Measurements from ENCODE around the gene SNAPC2. TPM values are rescaled to one million over a fixed set of nuclear protein-coding genes. Genes with fewer than 3 reads are reported as not detected.
"Not testable (repeated sequence)": the region's sequence is repeated elsewhere in the genome, so short reads cannot be mapped to it uniquely, and the experiment has no call there.

Gene SNAPC2
- total RNA-seq, 1 donor from 2014 or later = 8.9 TPM

DNA sequence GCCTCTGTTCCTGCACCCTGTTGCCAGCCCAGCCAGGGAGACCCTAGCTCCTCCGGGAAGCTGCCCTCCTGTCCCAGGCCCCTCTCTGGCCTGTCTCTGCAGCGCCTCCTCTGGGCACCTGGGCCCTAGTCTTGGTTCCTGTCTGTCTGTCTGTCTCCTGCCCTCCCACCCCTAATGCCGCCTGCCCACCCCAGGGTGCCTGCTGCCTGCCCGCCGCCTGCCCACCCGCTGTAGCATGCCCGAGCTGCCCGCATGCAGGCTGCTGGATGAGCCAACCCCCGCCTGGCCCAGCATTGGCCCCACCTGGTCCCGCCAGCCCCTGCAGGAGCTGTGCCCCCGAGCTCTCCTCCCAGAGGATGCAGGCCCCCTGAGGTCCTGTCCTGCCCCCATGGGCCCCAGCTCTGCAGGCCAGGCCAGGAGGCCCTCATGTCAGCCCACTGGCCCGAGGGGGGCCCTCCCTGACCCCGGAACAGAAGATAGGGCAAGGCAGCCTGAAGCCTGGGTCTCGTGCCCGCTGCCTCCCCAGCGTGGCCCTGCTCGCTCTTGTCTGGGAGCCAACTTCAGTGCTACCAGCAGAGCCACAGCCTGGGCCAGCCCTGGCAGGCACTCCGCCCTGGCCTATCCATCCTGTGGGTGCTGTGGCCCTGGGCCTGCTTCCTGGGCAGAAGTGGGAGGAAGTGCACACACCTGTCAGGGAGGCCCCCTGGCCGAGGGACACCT, 11.2 kb upstream of the SNAPC2 start:
- DNase-seq (ENCODE audit: low spot score) = no peak

DNA sequence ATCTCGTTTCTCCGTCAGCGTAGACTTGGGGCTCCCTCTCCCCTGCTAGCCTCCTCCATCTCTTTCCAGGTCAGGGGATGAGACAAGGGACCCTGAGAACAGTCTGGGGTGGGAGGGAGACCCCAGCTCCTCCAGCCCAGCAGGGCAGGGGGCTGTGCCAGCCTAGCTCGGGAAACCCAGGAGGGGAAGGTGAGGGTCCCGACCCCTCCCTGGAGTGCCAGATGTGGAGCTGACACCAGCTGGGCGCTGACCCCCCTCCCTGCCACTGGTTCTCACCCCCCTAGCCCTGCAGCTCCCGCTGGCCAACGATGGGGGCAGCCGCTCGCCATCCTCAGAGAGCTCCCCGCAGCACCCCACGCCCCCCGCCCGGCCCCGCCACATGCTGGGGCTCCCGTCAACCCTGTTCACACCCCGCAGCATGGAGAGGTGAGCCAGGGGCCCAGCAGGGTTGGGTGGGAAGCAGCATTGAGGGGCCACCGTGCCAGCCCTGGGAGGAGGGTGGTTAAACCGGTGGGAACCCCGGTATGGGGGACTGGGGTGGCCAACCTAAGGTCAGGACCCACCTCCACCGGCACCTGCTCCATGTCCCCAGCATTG, 10.6 kb upstream of the SNAPC2 start:
- DNase-seq (ENCODE audit: low spot score) = no peak

DNA sequence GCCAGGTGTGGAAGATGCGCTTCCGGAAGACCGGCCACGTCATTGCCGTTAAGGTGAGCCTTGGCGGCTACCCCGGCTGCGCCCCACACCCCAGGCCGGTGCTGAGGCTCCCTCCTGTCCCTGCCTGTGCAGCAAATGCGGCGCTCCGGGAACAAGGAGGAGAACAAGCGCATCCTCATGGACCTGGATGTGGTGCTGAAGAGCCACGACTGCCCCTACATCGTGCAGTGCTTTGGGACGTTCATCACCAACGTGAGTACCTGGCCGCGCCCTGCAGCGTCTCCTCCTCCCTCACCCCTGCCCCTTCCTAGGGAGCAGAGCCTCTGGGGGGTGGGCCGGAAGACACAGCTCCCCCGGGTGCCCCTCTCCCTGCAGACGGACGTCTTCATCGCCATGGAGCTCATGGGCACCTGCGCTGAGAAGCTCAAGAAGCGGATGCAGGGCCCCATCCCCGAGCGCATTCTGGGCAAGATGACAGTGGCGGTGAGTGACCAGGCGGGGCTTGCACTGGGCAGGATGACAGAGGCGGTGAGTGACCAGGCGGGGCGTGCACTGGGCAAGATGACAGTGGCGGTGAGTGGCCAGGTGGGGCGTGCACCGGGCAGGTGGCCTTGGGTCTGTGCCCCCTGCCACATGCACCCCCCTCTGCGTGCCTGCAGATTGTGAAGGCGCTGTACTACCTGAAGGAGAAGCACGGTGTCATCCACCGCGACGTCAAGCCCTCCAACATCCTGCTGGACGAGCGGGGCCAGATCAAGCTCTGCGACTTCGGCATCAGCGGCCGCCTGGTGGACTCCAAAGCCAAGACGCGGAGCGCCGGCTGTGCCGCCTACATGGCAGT, 9.6 kb upstream of the SNAPC2 start:
- no peak for DNase-seq (ENCODE audit: low spot score)

DNA sequence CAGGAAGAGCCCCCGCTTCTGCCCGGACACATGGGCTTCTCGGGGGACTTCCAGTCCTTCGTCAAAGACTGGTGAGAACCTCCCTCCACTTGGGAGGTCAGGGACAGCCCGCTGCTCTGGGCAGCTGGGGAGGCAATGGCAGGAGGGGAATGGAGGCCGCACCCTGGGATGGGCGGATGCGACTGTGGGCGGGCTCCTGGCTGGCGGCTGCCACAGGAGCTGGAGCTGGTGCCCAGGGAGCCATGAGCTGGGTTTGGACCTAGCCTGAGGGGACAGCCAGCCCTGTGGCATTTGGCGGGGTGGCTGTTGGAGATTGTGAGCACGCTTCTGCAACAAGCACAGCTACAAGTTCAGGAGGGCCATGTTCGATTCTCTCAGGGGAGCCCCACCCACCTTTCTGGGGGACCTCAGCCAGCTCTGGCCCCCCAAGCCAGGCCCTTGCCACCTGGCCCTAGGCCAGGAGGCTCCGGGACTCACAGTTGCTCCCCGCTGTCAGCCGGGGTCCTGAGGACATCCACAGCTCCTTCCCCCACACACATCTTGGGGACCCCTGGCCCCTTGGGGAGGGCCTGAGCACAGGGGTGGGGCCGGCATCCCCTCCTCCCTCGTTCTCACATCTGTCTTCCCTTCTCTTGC, 8.5 kb upstream of the SNAPC2 start:
- no peak for DNase-seq (ENCODE audit: low spot score)

DNA sequence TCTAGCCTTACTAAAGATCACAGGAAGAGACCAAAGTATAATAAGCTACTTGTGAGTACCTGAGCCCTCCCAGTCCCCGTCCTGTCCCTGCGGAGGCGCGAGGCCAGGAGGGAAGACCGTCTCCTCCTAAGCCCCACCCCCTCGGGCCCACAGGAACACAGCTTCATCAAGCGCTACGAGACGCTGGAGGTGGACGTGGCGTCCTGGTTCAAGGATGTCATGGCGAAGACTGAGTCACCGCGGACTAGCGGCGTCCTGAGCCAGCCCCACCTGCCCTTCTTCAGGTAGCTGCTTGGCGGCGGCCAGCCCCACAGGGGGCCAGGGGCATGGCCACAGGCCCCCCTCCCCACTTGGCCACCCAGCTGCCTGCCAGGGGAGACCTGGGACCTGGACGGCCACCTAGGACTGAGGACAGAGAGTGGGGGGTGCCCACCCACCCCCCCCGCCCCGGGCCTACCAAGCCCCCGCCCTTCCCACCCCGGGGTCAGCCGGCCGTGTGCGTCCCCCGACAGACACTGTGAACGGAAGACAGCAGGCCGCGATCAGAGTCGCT, 7.9 kb upstream of the SNAPC2 start:
- no peak for DNase-seq (ENCODE audit: low spot score)

DNA sequence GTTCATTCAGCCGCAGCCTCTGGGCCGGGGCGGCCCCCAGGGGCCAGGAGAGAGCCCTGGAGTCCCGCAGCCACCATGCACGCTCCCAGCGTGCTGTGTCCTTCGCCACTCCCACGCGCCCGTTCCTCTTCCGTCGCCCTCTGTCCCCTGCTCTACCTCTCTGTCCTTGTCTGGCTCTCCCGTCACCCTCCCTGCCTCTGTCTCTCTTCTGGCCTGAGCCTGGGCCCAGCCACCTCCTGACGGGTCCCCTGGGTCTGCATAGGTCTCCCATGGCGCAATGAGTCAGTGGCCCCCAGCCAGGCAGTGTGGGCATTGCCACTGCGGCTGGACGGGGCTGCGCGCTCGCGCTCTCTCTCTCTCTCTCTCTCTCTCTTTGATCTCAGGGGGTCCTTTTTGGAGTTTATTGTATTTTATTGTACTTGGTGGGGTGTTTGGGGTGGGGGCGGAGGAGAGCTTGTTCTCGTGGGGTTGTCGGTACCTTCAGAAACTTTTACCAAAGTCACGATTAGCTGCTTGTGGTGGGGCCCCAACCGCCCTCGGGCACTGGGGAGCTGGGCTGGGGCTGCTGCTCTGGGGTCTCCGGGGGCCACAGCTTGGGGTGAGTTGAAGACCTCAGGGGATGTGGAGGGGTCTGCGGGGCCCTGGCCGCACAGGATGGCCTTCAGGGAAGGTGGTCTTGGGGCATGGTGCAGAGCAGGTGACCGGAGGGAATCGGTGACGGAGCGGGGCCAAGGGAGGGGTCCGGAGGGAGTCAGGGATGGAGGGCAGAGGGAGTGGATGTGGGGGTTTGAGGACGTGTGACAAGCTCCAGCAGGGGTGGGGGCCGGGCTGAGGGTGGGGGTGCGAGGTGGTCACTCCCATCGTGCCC, 7.2 kb upstream of the SNAPC2 start:
- DNase-seq (ENCODE audit: low spot score) = no peak

DNA sequence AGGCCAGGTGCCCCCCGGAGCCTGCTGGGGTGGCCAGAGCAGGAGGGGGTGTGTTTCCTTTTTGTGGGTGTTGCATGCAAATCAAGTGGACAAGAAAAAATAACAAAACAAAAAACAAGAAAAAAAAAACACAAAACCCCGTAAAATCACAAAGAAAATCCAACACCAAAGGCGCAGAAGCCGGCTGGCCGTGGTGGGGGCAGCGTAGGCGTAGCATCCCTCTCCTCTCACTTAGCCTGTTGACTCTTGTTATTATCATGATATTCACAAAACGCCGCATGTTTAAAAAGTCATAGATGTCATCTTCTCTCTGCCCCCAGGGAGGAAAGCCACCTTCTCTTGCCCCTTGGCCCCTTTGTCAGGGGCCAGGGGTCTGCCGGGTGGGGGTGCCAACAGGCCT, 6.5 kb upstream of the SNAPC2 start:
- DNase-seq (ENCODE audit: low spot score) = no peak

DNA sequence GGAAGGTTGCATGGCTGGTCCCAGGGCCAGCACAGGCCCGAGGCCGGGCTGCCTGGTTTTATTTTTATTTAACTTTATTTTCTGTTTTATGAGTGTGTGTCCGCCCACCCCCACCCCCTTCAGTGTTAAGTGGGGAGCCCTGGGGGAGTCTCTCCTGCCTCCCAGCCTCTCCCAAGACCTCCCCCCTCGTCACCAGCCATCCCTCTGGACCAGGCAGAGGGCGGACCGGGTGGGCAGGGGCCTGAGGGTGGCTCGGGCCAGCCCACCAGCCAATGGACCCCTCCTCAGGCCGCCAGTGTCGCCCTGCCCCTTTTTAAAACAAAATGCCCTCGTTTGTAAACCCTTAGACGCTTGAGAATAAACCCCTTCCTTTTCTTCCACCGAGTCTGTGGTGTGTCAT, 6.0 kb upstream of the SNAPC2 start:
- no peak for DNase-seq (ENCODE audit: low spot score)

DNA sequence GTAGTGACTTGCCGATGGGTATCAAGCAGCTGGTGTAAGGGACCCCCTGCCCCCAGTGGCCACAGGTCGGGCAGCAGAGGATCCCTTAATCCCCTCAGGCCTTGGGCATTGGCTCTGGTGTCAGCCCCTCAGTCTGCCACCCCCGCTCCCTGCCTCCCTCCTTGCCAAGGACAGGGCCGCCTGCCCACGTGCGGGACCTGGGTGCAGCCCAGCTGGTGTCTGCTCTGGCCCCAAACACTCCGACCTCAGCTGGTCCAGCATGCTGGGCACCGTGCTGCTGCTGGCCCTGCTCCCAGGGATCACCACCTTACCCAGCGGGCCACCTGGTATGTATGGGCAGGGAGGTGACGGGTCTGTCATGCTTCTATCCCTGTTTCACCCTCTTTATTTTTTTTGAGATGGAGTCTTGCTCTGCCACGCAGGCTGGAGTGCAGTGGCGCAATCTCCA, 5.5 kb upstream of the SNAPC2 start, which contains the start of gene TGFBR3L:
TSS of gene TGFBR3L (plus strand) at position 233 of the 448 bp plus-strand sequence.
- no peak for DNase-seq (ENCODE audit: low spot score)

DNA sequence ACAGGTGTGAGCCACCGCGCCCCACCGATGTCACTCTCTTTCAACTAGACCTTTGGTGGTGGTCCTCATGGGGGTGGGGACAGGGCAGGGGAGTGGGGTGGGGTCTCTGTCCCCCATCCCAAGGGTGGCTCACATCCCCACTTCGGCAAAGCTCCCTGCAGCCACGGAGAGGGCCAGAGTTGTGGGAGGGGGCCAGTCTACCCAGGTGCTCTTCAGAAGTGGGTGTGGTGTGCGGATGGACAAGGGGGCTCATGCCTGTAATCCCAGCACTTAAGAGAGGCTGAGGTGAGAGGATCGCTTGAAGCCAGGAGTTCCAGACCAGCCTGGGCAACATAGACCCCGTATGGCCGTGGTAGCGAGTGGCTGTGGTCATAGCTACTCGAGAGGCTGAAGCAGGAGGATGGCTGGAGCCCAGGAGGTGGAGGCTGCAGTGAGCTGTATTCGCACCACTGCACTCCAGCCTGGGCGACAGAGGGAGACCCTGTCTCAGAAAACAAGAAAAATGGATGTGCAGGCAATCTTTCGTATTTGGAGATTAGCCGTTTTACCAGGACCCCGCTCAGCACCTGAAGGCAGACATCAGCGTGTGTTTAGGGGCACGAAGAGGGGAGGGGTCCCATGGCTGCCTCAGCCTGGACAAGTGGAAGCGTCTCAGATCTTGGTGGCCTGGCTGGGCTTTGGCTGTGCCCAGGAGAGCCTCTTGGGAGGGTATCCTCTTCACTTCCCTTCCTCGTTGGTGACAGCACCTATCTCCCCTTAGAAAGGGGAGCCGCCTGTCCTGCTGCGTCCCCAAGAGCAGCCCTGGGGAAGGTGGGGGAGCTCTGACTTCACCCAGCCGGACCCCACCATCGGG, 4.7 kb upstream of the SNAPC2 start:
- no peak for DNase-seq (ENCODE audit: low spot score)

DNA sequence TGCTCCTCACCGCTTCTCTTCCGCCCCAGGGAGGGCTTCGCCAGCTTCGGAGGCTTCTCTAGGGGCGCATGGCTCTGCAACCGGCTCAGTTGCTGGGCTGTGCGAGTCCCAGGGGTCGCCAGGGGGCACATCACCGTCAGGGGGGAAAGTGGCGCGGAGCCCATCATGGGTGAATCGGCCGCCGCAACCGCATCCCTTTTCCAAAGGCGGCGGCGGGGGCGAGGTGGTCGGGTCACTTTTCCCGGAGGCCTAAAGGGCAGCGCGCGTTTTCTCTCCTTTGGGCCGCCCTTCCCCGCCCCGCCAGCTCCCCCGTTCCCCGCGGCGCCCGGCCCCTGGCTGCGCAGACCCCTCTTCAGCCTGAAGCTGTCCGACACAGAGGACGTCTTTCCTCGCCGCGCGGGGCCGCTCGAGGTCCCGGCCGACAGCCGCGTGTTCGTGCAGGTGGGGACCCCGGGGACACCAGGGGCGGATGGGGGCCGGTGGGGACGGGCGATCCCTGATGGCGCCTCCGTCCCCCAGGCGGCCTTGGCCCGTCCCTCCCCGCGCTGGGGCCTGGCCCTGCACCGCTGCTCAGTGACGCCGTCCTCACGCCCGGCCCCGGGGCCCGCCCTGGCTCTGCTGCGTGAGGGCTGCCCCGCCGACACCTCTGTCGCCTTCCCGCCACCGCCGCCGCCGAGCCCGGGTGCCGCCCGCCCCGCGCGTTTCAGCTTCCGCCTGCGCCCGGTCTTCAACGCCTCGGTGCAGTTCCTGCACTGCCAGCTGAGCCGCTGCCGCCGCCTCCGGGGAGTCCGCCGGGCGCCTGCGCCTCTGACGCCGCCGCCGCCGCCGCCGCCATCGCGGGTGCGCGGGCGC, 3.8 kb upstream of the SNAPC2 start:
- DNase-seq (ENCODE audit: low spot score) = no peak

DNA sequence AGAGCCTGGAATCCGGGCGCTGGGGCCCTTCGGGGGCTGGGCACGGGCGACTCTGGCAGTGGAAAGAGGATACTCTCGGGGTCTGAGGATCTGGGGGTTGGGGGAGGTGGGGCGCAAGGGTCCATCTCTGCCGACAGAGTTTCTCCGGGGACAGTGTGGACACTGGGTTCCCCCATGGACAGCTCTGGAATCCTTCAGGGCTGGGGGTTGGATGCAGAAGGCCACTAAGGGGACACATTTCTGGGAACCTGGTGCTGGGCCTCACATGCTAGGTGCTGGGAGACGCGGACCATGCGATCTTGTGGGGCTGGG, 3.2 kb upstream of the SNAPC2 start:
- no peak for DNase-seq (ENCODE audit: low spot score)

DNA sequence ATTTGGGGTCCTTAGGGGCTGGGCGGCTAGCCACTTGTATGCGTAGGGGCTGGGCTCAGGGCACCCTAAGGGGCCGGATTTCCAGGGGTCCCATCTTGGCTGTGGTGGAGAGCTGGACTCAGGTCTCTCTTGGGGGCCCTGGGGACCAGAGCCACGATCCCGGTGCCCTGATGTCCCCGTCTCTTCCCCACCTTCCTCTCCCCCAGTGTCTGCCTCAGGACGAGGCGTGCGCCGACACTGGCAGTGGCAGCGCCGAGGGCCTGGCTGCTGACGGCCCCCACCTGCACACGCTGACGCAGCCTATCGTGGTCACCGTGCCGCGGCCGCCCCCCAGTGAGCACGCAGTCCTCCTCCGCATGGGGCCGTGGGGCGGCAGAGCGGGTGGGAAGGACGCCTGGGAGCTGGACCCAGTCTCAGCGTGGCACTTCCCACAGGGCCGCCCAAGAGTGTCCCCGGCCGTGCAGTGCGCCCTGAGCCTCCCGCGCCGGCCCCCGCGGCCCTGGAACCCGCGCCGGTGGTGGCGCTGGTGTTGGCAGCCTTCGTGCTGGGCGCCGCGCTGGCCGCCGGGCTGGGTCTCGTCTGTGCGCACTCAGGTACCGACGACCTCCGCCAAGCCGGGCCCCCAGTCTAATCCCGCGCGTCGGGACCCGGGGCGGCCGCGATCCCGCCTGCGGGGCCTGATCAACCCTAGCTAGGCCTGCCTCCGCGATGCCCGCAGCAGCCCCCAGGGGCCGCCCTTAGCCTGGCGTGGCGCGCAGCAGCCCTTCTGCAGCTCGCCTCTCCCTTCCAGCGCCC, 2.7 kb upstream of the SNAPC2 start:
- no peak for DNase-seq (ENCODE audit: low spot score)

DNA sequence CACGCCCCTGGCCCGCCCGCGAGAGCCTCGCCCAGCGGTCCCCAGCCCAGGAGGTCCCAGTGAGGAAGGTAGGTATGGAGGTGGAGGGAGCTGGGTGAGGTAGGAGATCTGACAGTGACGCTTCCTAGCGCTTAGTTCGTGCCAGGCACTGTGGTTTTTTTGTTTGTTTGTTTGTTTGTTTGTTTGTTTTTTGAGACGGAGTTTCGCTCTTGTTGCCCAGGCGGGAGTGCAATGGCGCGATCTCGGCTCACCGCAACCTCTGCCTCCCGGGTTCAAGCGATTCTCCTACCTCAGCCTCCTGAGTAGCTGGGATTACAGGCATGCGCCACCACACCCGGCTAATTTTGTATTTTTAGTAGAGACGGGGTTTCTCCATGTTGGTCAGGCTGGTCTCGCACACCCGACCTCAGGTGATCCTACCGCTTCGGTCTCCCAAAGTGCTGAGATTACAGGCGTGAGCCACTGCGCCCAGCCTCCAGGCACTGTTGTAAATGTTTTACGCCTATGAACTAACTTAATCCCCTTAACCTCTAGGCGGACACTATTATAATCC, 2.0 kb upstream of the SNAPC2 start:
- DNase-seq (ENCODE audit: low spot score) = not testable (repeated sequence)

DNA sequence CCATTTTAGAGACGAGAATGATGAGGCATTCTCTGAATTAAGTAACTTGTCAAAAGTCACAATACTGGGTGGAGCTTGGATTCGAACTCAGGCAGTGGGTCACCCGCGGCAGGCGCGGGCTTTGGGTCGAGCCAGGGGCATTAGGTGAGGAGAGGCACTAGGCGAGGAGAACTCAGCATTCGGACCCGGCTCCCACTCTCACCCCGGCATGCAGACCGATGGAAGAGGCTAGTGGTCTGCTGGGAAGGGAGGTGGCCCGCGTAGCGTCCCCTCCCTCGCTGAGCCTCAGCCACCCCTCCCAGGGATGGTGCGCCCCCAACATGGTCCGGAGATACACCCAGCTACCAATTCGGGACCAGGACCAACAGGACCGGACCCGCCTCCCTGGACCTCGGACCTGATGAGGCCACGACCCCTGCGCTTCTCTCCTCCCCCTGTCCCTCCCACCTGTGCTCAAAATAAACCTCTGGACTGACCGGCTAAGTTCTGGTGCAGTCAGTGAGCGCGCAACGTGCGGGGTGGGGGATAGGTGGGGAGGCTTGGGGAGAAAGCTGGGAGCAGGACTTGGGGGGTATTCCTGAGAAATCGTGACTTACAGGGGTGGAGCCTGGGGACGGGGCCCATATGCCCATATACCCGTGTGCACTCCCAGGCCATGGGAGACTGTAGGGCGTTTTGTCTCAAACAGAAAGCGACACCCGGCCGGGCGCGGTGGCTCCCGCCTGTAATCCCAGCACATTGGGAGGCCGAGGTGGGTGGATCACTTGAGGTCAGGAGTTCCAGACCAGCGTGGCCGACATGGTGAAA, 1.3 kb upstream of the SNAPC2 start:
- DNase-seq (ENCODE audit: low spot score) = no peak

DNA sequence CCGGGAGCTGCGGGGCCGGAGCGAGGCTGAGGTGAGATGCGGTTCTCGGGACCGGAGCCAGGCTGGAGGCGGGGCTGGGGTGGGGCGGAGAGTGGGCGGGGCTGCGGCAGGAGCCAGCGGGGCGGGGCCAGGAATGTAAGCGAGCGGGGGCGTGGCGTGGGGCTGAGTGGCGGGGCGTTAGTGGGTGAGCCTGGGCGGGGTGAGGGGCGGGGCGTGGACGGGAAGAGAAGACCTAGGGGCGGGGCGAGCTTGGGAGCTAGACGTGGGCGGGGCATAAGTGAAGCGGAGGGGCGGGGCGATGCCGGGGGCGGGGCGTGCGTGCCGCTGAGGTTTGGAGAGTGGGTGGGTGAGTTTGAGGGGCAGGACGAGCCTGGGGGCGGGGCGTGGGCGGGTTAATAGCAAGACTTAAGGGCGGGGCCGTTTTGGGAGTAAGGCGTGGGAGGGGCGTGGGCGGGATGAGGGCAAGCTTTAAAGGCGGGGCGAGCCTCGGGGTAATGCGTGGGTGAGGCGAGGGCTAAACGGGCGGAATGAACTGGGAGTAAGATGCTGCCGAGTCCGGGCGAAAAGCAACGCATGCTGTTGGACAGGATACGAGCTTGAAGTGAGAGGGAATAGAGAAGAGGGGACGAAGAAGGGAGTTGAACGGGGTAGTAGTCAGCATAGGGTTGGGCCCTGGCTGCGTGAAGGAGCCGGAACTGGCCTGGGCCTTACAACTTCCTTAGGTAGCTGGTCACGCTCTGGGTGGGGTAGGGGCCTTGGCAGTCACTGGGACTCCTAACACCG, 572 bp downstream of the SNAPC2 start:
- peak; percentile 98 for DNase-seq (ENCODE audit: low spot score)
